Activated naive CD4-positive, alpha-beta T cell treated with anti-CD3 and anti-CD28 coated beads for 36 hours (primary cell): ENCODE data around the gene TRIM66. TPM values are rescaled to one million over a fixed set of nuclear protein-coding genes. Genes with fewer than 3 reads are reported as not detected.

ENCODE experiments used
- CTCF ChIA-PET: fragments of 350-600 bp; sonication (Branson Sonifier 250); formaldehyde crosslinking; loops from one replicate; lab custom pipeline; 2021; ENCODE audit warnings: antibody characterized with exemption; lab: Charles Lee
- DNase-seq: peaks from one replicate; pipeline ENCODE4 v3.0.0-alpha.2; 2020
- H3K27ac Mint-ChIP-seq: one replicate; pipeline ENCODE4 v1.8.0; 2021; ENCODE audit warnings: mild to moderate bottlenecking, mixed read lengths
- H3K27me3 Mint-ChIP-seq: one replicate; pipeline ENCODE4 v1.8.0; 2021; ENCODE audit warnings: low read depth, mixed read lengths
- H3K36me3 Mint-ChIP-seq: one replicate; pipeline ENCODE4 v1.8.0; 2021; ENCODE audit warnings: low read depth, mixed read lengths
- H3K4me1 Mint-ChIP-seq: one replicate; pipeline ENCODE4 v1.8.0; 2021; ENCODE audit warnings: low read depth, mixed read lengths
- H3K4me3 Mint-ChIP-seq: one replicate; pipeline ENCODE4 v1.8.0; 2021; ENCODE audit warnings: mild to moderate bottlenecking, moderate library complexity, mixed read lengths
- H3K9me3 Mint-ChIP-seq: one replicate; pipeline ENCODE4 v1.8.0; 2021; ENCODE audit warnings: mixed read lengths
- intact Hi-C: fragments of 100-400 bp; cut with micrococcal nuclease; formaldehyde crosslinking; loops from one replicate; pipeline ENCODE4 v1.15.1; 2023
- total RNA-seq, 2 experiments: library from RNA; stranded (reverse); gene quantifications; one replicate each; pipeline ENCODE4 v1.2.3, GENCODE V29; 2021

The TRIM66 gene
- total RNA-seq, 2 experiments from 2014 or later = 16.4 to 19.1 TPM

GRCh38 chr11:8711895-8712442, 29.5 kb upstream of the TRIM66 start:
- no peaks in the 10 kb centered on the region for H3K36me3 Mint-ChIP-seq
- intact Hi-C loops = no loop called here
- H3K4me1 Mint-ChIP-seq = no peaks in the 10 kb centered on the region
- no peak for DNase-seq
- H3K9me3 Mint-ChIP-seq = no peaks in the 10 kb centered on the region
- H3K27ac Mint-ChIP-seq = no peak overlapping the region
- CTCF ChIA-PET = interaction anchor here (0.6 to 1.3 kb wide), 2 partner anchors 100 to 102 kb away, joined by 3 to 5 read pairs; no protein-coding TSS in a partner anchor
- no peak overlapping the region for H3K4me3 Mint-ChIP-seq
- no peaks in the 10 kb centered on the region for H3K27me3 Mint-ChIP-seq

GRCh38 chr11:8709777-8710176, 27.3 kb upstream of the TRIM66 start:
- Mint-ChIP-seq H3K27me3 (no peaks in the 10 kb centered on the region), H3K4me1 (no peaks in the 10 kb centered on the region), H3K9me3 (no peaks in the 10 kb centered on the region), H3K27ac (no peak overlapping the region), H3K4me3 (no peak overlapping the region), H3K36me3 (no peaks in the 10 kb centered on the region)
- intact Hi-C loops = no loop called here
- DNase-seq = no peak
- CTCF ChIA-PET = no interaction called here

GRCh38 chr11:8709002-8709672, 26.7 kb upstream of the TRIM66 start:
- H3K36me3 Mint-ChIP-seq = no peaks in the 10 kb centered on the region
- no peaks in the 10 kb centered on the region for H3K4me1 Mint-ChIP-seq
- no peak for DNase-seq
- CTCF ChIA-PET = no interaction called here
- no peaks in the 10 kb centered on the region for H3K9me3 Mint-ChIP-seq
- intact Hi-C loops = no loop called here
- no peak overlapping the region for H3K27ac Mint-ChIP-seq
- H3K4me3 Mint-ChIP-seq = no peak overlapping the region
- H3K27me3 Mint-ChIP-seq = no peaks in the 10 kb centered on the region

- no peaks in the 10 kb centered on the region for H3K36me3 Mint-ChIP-seq
- H3K9me3 Mint-ChIP-seq = no peaks in the 10 kb centered on the region
- H3K4me1 Mint-ChIP-seq = no peaks in the 10 kb centered on the region
- intact Hi-C loops = no loop called here
- H3K27ac Mint-ChIP-seq = no peak overlapping the region
- no peak overlapping the region for H3K4me3 Mint-ChIP-seq
- CTCF ChIA-PET = no interaction called here
- DNase-seq = no peak
- H3K27me3 Mint-ChIP-seq = no peaks in the 10 kb centered on the region
Measured at GRCh38 chr11:8707541-8708191, 25.2 kb upstream of the TRIM66 start.

GRCh38 chr11:8706673-8707432, 24.4 kb upstream of the TRIM66 start:
- Mint-ChIP-seq H3K27ac (no peak overlapping the region), H3K27me3 (no peaks in the 10 kb centered on the region), H3K4me3 (no peak overlapping the region), H3K4me1 (no peaks in the 10 kb centered on the region), H3K36me3 (no peaks in the 10 kb centered on the region), H3K9me3 (no peaks in the 10 kb centered on the region)
- no peak for DNase-seq
- intact Hi-C loops = no loop called here
- CTCF ChIA-PET = no interaction called here

- no peak for DNase-seq
- intact Hi-C loops = no loop called here
- no peak overlapping the region for H3K4me3 Mint-ChIP-seq
- H3K4me1 Mint-ChIP-seq = no peaks in the 10 kb centered on the region
- H3K27me3 Mint-ChIP-seq = no peaks in the 10 kb centered on the region
- CTCF ChIA-PET = no interaction called here
- H3K9me3 Mint-ChIP-seq = no peaks in the 10 kb centered on the region
- no peaks in the 10 kb centered on the region for H3K36me3 Mint-ChIP-seq
- no peak overlapping the region for H3K27ac Mint-ChIP-seq
Measured at GRCh38 chr11:8705146-8705545, 22.7 kb upstream of the TRIM66 start.

- intact Hi-C loops = no loop called here
- Mint-ChIP-seq H3K9me3 (no peaks in the 10 kb centered on the region), H3K4me3 (no peak overlapping the region), H3K36me3 (no peaks in the 10 kb centered on the region), H3K27ac (no peak overlapping the region), H3K27me3 (no peaks in the 10 kb centered on the region), H3K4me1 (no peaks in the 10 kb centered on the region)
- no peak for DNase-seq
- CTCF ChIA-PET = no interaction called here
Measured at GRCh38 chr11:8704136-8704535, 21.7 kb upstream of the TRIM66 start.

GRCh38 chr11:8702598-8702915, 20.1 kb upstream of the TRIM66 start:
- Mint-ChIP-seq H3K36me3 (no peaks in the 10 kb centered on the region), H3K9me3 (no peaks in the 10 kb centered on the region), H3K27me3 (no peaks in the 10 kb centered on the region), H3K4me3 (no peak overlapping the region), H3K4me1 (no peaks in the 10 kb centered on the region), H3K27ac (no peak overlapping the region)
- intact Hi-C loops = no loop called here
- no peak for DNase-seq
- CTCF ChIA-PET = no interaction called here

GRCh38 chr11:8701891-8702597, 19.6 kb upstream of the TRIM66 start:
- H3K27ac Mint-ChIP-seq = no peak overlapping the region
- no peaks in the 10 kb centered on the region for H3K27me3 Mint-ChIP-seq
- CTCF ChIA-PET = no interaction called here
- H3K4me3 Mint-ChIP-seq = no peak overlapping the region
- no peak for DNase-seq
- H3K4me1 Mint-ChIP-seq = no peaks in the 10 kb centered on the region
- intact Hi-C loops = no loop called here
- no peaks in the 10 kb centered on the region for H3K9me3 Mint-ChIP-seq
- H3K36me3 Mint-ChIP-seq = no peaks in the 10 kb centered on the region

GRCh38 chr11:8699903-8700302, 17.4 kb upstream of the TRIM66 start:
- Mint-ChIP-seq H3K4me1 (no peaks in the 10 kb centered on the region), H3K27me3 (no peaks in the 10 kb centered on the region), H3K4me3 (no peak overlapping the region), H3K27ac (no peak overlapping the region), H3K9me3 (no peaks in the 10 kb centered on the region), H3K36me3 (peaks cover 5% of the 10 kb centered on the region)
- no peak for DNase-seq
- CTCF ChIA-PET = interaction anchor here (0.9 kb wide), 1 partner anchor 438 kb away, joined by 4 read pairs; no protein-coding TSS in a partner anchor
- intact Hi-C loops = no loop called here

- H3K9me3 Mint-ChIP-seq = no peaks in the 10 kb centered on the region
- intact Hi-C loops = no loop called here
- CTCF ChIA-PET = interaction anchor here (0.9 kb wide), 1 partner anchor 439 kb away, joined by 4 read pairs; no protein-coding TSS in a partner anchor
- H3K4me1 Mint-ChIP-seq = no peaks in the 10 kb centered on the region
- peaks cover 5% of the 10 kb centered on the region for H3K36me3 Mint-ChIP-seq
- H3K27ac Mint-ChIP-seq = no peak overlapping the region
- no peak overlapping the region for H3K4me3 Mint-ChIP-seq
- no peaks in the 10 kb centered on the region for H3K27me3 Mint-ChIP-seq
- no peak for DNase-seq
Measured at GRCh38 chr11:8698917-8699441, 16.5 kb upstream of the TRIM66 start.

- Mint-ChIP-seq H3K36me3 (peaks cover 5% of the 10 kb centered on the region), H3K9me3 (no peaks in the 10 kb centered on the region), H3K4me1 (no peaks in the 10 kb centered on the region), H3K27me3 (no peaks in the 10 kb centered on the region), H3K27ac (no peak overlapping the region), H3K4me3 (no peak overlapping the region)
- intact Hi-C loops = no loop called here
- DNase-seq = no peak
- CTCF ChIA-PET = no interaction called here
Measured at GRCh38 chr11:8698379-8698851, 15.9 kb upstream of the TRIM66 start.
